D721Med (cell line): ENCODE results near the gene TSPAN33.

Source experiments
- DNase-seq: peaks from one replicate; pipeline ENCODE4 v3.0.0; 2011; ENCODE audit warnings: low spot score; ENCODE audit not compliant: insufficient read length
- FAIRE-seq: peaks from 2 replicates; lab custom pipeline; 2011; peaks lifted over from hg19 to GRCh38; lab: Jason Lieb, UNC
- CTCF ChIP-seq: IDR thresholded peaks from 2 replicates; pipeline ENCODE4 v1.5.1; 2012; ENCODE audit warnings: mild to moderate bottlenecking, control low read depth; ENCODE audit not compliant: insufficient read depth; ENCODE audit errors: missing control alignments

Gene TSPAN33

GRCh38 chr7:129203050-129203741 is 58.7 kb downstream of the TSPAN33 start:
- TF ChIP-seq CTCF: no peak
- no peak for FAIRE-seq
- DNase-seq: no peak

- FAIRE-seq (no peak), DNase-seq (no peak)
- TF ChIP-seq CTCF: no peak
Observed at GRCh38 chr7:129205126-129205818, 60.8 kb downstream of the TSPAN33 start.

GRCh38 chr7:129205987-129206785 is 61.7 kb downstream of the TSPAN33 start:
- FAIRE-seq (no peak), DNase-seq (no peak)
- TF ChIP-seq CTCF: no peak

GRCh38 chr7:129208667-129209066 is 64.2 kb downstream of the TSPAN33 start:
- DNase-seq (no peak), FAIRE-seq (no peak)
- no peak for TF ChIP-seq CTCF

GRCh38 chr7:129209067-129209926 is 64.8 kb downstream of the TSPAN33 start:
- TF ChIP-seq CTCF: no peak

GRCh38 chr7:129210256-129210988 is 65.9 kb downstream of the TSPAN33 start:
- no peak for FAIRE-seq
- TF ChIP-seq CTCF: peak; percentile 74
- DNase-seq: peak; percentile 82

More at GRCh38 chr7:129209067-129209926, 64.8 kb downstream of the TSPAN33 start:
- DNase-seq (no peak), FAIRE-seq (no peak)
